OCI-LY1 (cell line): ENCODE data around the gene KRTAP10-2.

ENCODE experiments used
- CTCF ChIP-seq: fragments of 200-600 bp; sonication (generic), shearing (Covaris generic); IDR thresholded peaks from 2 replicates; pipeline ENCODE4 v1.5.1; 2017; ENCODE audit warnings: mild to moderate bottlenecking, antibody characterized with exemption, low read length, moderate library complexity, mixed read lengths
- EZH2 ChIP-seq: fragments of 200-600 bp; sonication (generic), shearing (Covaris generic); IDR thresholded peaks from 2 replicates; pipeline ENCODE4 v1.8.0; 2017; ENCODE audit warnings: borderline replicate concordance, mixed run types, mild to moderate bottlenecking, antibody characterized with exemption, low read length, moderate library complexity, mixed read lengths

GRCh38 chr21:44515359-44516165, 35.7 kb downstream of the KRTAP10-2 start:
- no peak for TF ChIP-seq CTCF
- TF ChIP-seq EZH2, result no peak
